ENCODE data around the gene NEU1. TPM values are rescaled to one million over a fixed set of nuclear protein-coding genes. Genes with fewer than 3 reads are reported as not detected.

Gene NEU1
- polyA plus RNA-seq, 1 of the 3 experiments (the other 2 are of a cell fraction) = 43.0 TPM

DNA sequence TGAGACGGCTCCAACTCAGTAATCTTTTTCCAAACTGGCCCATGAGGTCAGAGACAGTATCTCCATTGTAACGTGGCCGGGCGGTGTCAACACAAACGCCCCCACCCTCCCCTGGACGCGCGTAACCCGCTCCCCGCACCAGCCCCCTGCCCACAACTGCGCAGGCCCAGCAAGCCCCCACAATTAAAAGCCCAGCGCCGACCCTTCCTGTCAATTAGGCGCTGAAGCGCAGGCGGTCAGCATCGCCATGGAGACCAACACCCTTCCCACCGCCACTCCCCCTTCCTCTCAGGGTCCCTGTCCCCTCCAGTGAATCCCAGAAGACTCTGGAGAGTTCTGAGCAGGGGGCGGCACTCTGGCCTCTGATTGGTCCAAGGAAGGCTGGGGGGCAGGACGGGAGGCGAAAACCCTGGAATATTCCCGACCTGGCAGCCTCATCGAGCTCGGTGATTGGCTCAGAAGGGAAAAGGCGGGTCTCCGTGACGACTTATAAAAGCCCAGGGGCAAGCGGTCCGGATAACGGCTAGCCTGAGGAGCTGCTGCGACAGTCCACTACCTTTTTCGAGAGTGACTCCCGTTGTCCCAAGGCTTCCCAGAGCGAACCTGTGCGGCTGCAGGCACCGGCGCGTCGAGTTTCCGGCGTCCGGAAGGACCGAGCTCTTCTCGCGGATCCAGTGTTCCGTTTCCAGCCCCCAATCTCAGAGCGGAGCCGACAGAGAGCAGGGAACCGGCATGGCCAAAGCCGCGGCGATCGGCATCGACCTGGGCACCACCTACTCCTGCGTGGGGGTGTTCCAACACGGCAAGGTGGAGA is 47.4 kb downstream of the NEU1 start, which contains the start of the genes HSPA1A and HSPA1L (continued):
- TF ChIP-seq, protein P1, sequence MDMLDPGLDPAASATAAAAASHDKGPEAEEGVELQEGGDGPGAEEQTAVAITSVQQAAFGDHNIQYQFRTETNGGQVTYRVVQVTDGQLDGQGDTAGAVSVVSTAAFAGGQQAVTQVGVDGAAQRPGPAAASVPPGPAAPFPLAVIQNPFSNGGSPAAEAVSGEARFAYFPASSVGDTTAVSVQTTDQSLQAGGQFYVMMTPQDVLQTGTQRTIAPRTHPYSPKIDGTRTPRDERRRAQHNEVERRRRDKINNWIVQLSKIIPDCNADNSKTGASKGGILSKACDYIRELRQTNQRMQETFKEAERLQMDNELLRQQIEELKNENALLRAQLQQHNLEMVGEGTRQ (IDR thresholded peaks at IDR 0.05; ENCODE audit: borderline replicate concordance, low read depth, low read length) = no peak
- TF ChIP-seq CHD2 (IDR thresholded peaks at IDR 0.05; ENCODE audit: low read length, partially characterized antibody) = no peak
- TF ChIP-seq MEF2A (IDR thresholded peaks at IDR 0.05; ENCODE audit: borderline replicate concordance, low read depth) = no peak
- TF ChIP-seq, protein P2, sequence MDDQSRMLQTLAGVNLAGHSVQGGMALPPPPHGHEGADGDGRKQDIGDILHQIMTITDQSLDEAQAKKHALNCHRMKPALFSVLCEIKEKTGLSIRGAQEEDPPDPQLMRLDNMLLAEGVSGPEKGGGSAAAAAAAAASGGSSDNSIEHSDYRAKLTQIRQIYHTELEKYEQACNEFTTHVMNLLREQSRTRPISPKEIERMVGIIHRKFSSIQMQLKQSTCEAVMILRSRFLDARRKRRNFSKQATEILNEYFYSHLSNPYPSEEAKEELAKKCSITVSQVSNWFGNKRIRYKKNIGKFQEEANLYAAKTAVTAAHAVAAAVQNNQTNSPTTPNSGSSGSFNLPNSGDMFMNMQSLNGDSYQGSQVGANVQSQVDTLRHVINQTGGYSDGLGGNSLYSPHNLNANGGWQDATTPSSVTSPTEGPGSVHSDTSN (IDR thresholded peaks at IDR 0.05) = peak; percentile 35

- TF ChIP-seq RXRA (IDR thresholded peaks at IDR 0.05; ENCODE audit: borderline replicate concordance, low read depth) (no peak), SIN3A (IDR thresholded peaks at IDR 0.05; ENCODE audit: borderline replicate concordance, low read depth, low read length) (peak; percentile 34; the same call in 1 of the 2 replicates), FOXM1 (IDR thresholded peaks at IDR 0.05; ENCODE audit: low read depth) (no peak), POLR2AphosphoS5 (IDR thresholded peaks at IDR 0.05; ENCODE audit: low read depth, low read length) (peak; percentile 66; the same call in 1 of the 2 replicates), MEF2A (IDR thresholded peaks at IDR 0.05; ENCODE audit: borderline replicate concordance, low read depth) (no peak), TEAD4 (IDR thresholded peaks at IDR 0.05; ENCODE audit: borderline replicate concordance, insufficient read depth) (0 out of 2 replicates have a peak, but pooled peaks have one; percentile 17), TAF1 (IDR thresholded peaks at IDR 0.05; ENCODE audit: borderline replicate concordance, low read depth, low read length) (peak; percentile 45; the same call in 1 of the 2 replicates), JUND (IDR thresholded peaks at IDR 0.05) (no peak), CHD2 (IDR thresholded peaks at IDR 0.05; ENCODE audit: low read length, partially characterized antibody) (peak; percentile 62), FOXJ3 (CRISPR knock-in tag; IDR thresholded peaks at IDR 0.05) (no peak)
- TF ChIP-seq, protein P1 (IDR thresholded peaks at IDR 0.05; ENCODE audit: borderline replicate concordance, low read depth, low read length) = no peak
- TF ChIP-seq, protein P3, sequence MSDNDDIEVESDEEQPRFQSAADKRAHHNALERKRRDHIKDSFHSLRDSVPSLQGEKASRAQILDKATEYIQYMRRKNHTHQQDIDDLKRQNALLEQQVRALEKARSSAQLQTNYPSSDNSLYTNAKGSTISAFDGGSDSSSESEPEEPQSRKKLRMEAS (IDR thresholded peaks at IDR 0.05; ENCODE audit: low read depth) = no peak; the same call in 1 of the 2 replicates
- TF ChIP-seq, protein P2 (IDR thresholded peaks at IDR 0.05) = peak; percentile 50
- TF ChIP-seq, protein P4, sequence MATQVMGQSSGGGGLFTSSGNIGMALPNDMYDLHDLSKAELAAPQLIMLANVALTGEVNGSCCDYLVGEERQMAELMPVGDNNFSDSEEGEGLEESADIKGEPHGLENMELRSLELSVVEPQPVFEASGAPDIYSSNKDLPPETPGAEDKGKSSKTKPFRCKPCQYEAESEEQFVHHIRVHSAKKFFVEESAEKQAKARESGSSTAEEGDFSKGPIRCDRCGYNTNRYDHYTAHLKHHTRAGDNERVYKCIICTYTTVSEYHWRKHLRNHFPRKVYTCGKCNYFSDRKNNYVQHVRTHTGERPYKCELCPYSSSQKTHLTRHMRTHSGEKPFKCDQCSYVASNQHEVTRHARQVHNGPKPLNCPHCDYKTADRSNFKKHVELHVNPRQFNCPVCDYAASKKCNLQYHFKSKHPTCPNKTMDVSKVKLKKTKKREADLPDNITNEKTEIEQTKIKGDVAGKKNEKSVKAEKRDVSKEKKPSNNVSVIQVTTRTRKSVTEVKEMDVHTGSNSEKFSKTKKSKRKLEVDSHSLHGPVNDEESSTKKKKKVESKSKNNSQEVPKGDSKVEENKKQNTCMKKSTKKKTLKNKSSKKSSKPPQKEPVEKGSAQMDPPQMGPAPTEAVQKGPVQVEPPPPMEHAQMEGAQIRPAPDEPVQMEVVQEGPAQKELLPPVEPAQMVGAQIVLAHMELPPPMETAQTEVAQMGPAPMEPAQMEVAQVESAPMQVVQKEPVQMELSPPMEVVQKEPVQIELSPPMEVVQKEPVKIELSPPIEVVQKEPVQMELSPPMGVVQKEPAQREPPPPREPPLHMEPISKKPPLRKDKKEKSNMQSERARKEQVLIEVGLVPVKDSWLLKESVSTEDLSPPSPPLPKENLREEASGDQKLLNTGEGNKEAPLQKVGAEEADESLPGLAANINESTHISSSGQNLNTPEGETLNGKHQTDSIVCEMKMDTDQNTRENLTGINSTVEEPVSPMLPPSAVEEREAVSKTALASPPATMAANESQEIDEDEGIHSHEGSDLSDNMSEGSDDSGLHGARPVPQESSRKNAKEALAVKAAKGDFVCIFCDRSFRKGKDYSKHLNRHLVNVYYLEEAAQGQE (IDR thresholded peaks at IDR 0.05; ENCODE audit: low read depth, low read length) = no peak
- WGBS (ENCODE audit: low lambda C conversion rate) = under 1% methylated on average over 13 of the region's 13 CpGs
- H3K9me2 ChIP-seq = no peaks in the 10 kb centered on the region
- H2AFZ ChIP-seq (ENCODE audit: low read depth) = peak overlapping the region; percentile 68
- H3K27me3 ChIP-seq (ENCODE audit: insufficient read depth) = no peaks in the 10 kb centered on the region
- H3K4me2 ChIP-seq = peak overlapping the region; percentile 97
- peaks cover 11% of the 10 kb centered on the region for H3F3A ChIP-seq (replicated peaks; ENCODE audit: insufficient read depth)
- H3K9ac ChIP-seq = peak overlapping the region; percentile 74; the same call in 1 of the 2 replicates
- DNase-seq = no peak
- ChIA-PET CTCF (interaction anchor here (0.6 to 4.5 kb wide), 5 partner anchors 16 to 126 kb away, joined by 3 to 27 read pairs (median 7); partner anchors contain the start of gene VARS1), POLR2A (interaction anchor here (0.7 to 2.2 kb wide), 13 partner anchors 8 to 314 kb away, joined by 3 to 10 read pairs (median 4); partner anchors contain the start of genes ATF6B, DDAH2, EHMT2 and HSPA1B)
- peaks cover 4 to 6% of the 10 kb centered on the region in 2 experiments; a peak in 2 of 4 replicates for H3K4me1 ChIP-seq (ENCODE audit: control insufficient read depth in 1 of 2, insufficient read depth in 2 of 2, low read depth in 1 of 2, low read length in 1 of 2)
- peak overlapping the region; percentile 62 to 79 for H3K4me3 ChIP-seq (ENCODE audit: low read depth in 2 of 2, low read length in 1 of 2)
- no peaks in the 10 kb centered on the region for H3K9me3 ChIP-seq
- no peaks in the 10 kb centered on the region for H3K36me3 ChIP-seq (replicated peaks in 1 of 2; ENCODE audit: control insufficient read depth in 1 of 2, insufficient read depth in 2 of 2, low read length in 1 of 2)
- H4K20me1 ChIP-seq (ENCODE audit: insufficient read depth) = no peaks in the 10 kb centered on the region
- H3K27ac ChIP-seq (ENCODE audit: low read depth in 2 of 2, low read length in 1 of 2) = peak overlapping the region; percentile 98
- peaks cover 10% of the 10 kb centered on the region for H3K79me2 ChIP-seq (ENCODE audit: insufficient read depth)
These were observed 48.0 kb downstream of the NEU1 start for GRCh38 chr6:31814677-31815024.
